NCI-H1694 treated with DMSO at 0.1 percent for 48 hours (cell line): ENCODE data around the gene KIF3B.
"Not testable (repeated sequence)": the region's sequence is repeated elsewhere in the genome, so short reads cannot be mapped to it uniquely, and the experiment has no call there.

ENCODE experiments used
- DNase-seq: peaks from one replicate; lab custom pipeline; 2025; lab: John Stamatoyannopoulos, UW

The KIF3B gene

DNA sequence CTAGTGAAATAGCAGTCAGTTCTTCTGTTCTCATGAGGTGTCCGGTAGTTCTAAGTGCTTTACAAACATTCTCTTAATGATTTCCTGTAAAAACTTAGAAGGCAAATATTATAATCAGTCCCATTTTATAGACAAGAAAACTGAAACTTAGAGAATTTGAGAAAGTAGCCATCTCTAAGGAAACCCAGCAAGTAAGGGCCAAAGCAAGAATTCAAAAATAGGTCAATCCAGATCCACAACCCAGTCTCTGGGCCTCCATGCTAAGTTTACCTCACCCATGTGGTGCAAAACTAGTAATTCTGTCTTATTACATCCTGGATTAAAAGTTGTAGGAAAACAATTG lies 53.1 kb downstream of the KIF3B start:
- DNase-seq = no peak

DNA sequence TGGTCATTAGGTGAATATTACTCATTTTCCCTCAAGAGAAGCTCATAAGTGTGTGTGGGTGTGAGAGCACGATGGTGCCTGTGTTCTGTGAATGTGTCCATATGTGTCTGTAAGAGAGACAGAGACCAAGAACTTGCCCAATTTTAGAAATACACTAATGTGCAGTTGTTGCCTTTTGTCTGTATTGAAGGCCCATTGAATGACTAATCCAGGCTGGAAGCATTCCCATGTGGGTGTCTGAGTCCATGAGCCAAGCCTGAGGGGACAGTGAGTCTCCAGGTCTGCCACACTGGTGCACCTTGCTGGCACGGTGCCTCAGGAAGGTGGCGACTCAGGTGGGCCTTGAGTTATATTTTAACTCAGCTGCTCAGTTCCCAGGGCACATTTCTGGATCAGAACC lies 55.2 kb downstream of the KIF3B start:
- DNase-seq = no peak

DNA sequence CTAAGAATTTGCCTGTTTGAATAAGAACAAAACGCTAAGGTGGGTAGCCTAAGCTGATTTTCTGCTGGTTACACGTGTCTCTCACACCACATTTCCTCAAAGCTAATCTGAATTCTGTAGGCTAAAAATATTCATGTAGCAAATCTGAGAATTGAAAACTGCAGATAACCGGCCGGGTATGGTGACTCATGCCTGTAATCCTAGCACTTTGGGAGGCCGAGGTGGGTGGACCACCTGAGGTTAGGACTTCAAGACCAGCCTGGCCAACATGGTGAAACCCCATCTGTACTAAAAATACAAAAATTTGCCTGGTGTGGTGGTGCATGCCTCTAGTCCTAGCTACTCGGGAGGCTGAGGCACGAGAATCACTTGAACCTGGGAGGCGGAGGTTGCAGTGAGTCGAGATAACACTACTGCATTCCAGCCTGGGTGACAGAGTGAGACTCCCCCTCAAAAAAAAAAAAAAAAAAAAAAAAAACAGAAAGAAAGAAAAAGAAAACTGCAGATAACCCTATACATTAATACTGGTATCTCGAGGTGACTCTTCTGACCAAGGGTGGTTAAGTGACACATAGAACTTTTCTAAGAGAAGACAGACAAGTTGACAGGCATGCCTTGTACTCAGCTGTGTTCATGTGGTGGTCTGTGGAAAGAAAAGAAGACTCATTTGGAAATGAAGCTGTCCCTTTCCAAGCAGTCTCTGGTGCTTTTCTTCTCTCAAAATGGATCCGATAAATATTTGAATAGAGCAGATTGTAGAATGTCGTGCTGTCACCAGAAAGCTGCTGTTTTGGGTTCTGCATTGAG lies 55.9 kb downstream of the KIF3B start:
- no peak for DNase-seq

GRCh38 chr20:32333988-32334885 lies 56.8 kb downstream of the KIF3B start:
- DNase-seq = no peak

DNA sequence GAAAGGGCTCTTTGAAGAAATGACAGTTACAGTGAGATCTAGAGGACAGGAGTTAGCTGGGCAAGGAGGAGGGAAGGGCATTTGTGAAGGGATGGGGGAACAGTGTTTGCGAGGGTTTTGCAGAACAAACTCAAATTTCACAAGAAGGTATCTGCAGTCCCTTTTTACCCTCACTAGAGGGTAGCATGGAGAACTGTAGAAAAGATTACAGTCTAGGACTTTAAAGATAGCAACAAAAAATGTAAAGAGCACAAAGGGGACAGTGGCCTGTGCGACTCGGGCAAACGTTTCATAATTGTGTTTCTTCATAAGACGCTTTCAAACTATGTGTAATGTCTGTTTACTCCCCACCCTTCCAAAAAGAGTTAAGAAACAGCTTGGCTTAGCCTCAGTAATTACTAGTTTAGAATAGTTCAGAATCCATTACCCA lies 59.5 kb downstream of the KIF3B start:
- DNase-seq = peak; percentile 35

DNA sequence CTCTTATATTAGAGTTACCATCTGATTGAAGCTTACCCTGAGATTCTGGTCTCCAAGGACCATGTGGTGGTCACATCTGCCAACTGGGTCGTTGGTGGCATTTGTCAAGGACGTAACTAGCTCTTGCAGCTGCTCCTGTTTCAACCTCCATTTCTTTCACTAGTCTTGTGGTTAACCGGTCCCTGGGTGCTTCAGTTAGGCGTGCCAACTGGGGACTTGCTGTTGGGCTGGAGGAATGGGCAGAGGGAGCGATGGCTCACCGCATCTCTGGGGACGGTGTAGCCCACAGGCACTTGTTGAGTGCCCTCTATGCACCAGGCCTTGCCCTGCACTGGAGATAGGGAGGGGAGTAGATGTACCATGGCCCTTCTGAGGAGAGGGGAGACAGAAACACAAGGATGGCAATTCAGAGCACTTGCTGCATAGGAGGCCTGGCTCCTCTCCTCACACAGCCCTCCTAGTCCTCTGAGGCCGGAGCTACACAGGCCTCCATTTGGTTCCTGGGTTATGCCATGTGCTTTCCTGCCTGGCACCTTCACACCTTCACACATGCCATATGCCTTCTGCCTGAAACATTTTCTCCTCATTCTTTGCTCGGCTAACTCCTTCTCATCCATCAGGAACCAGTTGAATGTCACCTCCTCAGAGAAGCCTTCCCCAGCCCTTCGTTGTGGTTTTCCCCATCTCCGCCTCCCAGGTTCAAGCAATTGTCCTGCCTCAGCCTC lies 60.6 kb downstream of the KIF3B start:
- no peak for DNase-seq

- DNase-seq = no peak
These were observed 61.2 kb downstream of the KIF3B start for GRCh38 chr20:32338665-32339064.

DNA sequence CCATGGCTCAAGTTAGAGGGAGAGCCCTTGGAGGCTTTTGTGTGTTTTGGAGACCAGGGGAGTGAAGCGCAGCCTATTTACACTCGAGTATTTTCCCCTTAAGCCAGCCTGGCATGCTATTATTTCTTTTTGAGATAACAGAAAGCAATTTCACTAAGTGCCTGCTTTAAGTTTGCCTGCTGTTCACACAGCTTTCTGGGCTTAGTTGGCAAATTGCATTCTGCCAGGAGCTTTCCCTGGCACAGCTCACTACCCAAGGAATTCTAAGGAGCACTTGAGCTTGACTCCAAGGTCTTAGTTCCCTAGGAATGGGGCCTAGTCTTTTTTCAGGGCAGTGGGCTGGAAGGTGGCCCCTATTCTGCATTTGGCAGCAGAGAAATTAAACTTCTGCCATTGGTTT lies 61.7 kb downstream of the KIF3B start:
- no peak for DNase-seq

- not testable (repeated sequence) for DNase-seq
These were observed 63.6 kb downstream of the KIF3B start for GRCh38 chr20:32341053-32341452.

- DNase-seq = no peak
These were observed 66.0 kb downstream of the KIF3B start for GRCh38 chr20:32343439-32343838.

DNA sequence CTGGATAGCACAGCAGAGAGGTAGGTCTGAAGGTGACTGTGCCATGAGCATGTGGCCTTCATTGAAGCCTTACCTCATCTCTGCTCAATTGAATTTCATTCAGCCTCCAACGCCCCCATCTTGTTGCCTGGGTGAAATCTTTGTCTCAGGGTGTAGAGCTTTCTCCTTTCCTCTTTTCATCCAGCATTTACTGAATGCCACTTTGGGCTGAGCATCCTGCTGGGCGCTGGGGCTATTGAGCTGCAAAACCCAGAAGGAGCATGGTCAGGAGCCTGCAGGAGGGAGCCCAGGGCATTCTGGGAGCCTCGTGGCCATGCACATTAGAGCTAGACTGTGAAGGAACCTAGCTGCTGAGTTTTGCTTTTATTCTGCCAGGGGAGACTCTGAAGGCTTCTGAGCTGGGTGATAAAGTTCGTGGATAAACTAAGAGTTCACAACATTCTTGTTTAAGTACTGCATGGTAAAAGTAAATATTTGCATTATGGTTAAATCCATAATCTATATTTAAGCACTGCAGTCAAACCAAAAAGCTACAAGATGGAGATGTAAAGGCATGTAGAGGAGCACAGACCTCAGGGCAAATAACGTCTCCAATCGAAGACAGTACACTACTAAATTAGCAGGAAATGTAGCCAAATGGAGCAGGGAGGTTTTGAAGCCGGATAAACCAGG lies 67.5 kb downstream of the KIF3B start:
- no peak for DNase-seq

GRCh38 chr20:32348207-32348606 lies 70.8 kb downstream of the KIF3B start:
- no peak for DNase-seq

DNA sequence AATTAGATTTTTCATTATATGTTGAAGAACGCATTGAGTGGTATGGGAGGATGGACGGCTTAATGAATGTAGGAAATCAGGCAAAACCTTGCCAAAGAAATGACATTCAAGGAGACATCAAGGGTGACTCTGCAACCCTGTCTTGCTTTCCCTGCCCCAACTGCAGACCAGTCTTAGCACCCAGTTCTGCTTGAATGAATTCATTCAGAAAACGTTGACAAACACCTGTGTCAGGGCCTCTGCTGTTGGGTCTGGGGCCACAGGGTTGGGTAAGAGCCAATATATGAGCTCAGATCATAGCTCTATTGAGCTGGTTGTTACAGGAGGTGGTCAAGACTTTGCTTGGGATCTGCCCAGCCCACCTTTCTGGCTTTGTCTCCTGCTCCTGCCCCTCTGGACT lies 73.0 kb downstream of the KIF3B start:
- DNase-seq = no peak

GRCh38 chr20:32352121-32352720 lies 74.8 kb downstream of the KIF3B start:
- DNase-seq = no peak

DNA sequence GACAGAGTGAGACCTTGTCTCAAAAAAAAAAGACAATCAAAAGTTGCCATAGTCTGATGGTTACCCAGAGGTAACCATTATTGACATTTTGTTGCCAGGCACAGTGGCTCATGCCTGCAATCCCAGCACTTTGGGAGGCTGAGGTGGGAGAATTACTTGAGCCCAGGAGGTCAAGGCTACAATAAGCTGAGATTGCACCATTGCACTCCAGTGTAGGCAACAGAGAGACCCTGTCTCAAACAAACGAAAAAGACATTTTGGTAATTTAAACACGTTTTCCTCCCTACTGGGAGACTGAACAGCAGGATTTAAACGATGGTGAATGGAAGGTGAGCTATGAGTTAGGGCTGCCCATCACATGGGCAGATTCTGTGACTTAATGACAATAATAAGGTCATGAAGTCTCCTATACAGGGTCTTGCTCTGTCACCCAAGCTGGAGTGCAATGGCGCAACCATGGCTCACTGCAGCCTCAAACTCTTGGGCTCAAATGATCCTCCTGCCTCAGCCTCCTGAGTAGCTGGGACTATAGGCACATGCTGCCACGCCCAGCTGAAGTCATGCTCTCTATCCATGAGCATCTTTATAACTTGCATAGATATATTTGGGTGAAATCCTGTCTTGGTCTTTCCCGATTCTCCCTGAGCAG lies 76.5 kb downstream of the KIF3B start:
- no peak for DNase-seq

GRCh38 chr20:32354592-32355416 lies 77.4 kb downstream of the KIF3B start:
- no peak for DNase-seq

- no peak for DNase-seq
These were observed 78.0 kb downstream of the KIF3B start for GRCh38 chr20:32355417-32355841.

GRCh38 chr20:32355907-32356621 lies 78.6 kb downstream of the KIF3B start:
- DNase-seq = not testable (repeated sequence)

- DNase-seq = no peak
These were observed 79.3 kb downstream of the KIF3B start for GRCh38 chr20:32356622-32357374.
